Natural killer cell (primary cell): ENCODE measurements around the gene DNAH2. TPM values are rescaled to one million over a fixed set of nuclear protein-coding genes. Genes with fewer than 3 reads are reported as not detected.

Experiments
- ATAC-seq, 3 donors: fragments of 150-1000 bp in 2 of 3; fragments of 200-7000 bp in 1 of 3; cut with Tn5 transposase; 1 replicate in 1 of 3; 2 replicates in 2 of 3; pipeline ENCODE4 v1.10.0; 2021; ENCODE audit warnings: mild to moderate bottlenecking in 2 of 3, moderate library complexity in 2 of 3
- DNase-seq, 2 donors: peaks; one replicate each; pipeline versions ENCODE4 v3.0.0 to v3.0.0-alpha.2; 2013 to 2021; ENCODE audit warnings: mixed read lengths in 1 of 2
- H3K27ac ChIP-seq: one replicate; pipeline ENCODE4 v1.5.1; 2013; ENCODE audit warnings: mild to moderate bottlenecking, low read length
- H3K27me3 ChIP-seq: one replicate; pipeline ENCODE4 v1.6.1; 2013; ENCODE audit warnings: low read length; ENCODE audit not compliant: control insufficient read depth, insufficient read depth
- H3K36me3 ChIP-seq: one replicate; pipeline ENCODE4 v1.6.1; 2013; ENCODE audit warnings: low read length; ENCODE audit not compliant: control insufficient read depth, insufficient read depth
- H3K4me1 ChIP-seq: one replicate; pipeline ENCODE4 v1.6.1; 2013; ENCODE audit warnings: low read length; ENCODE audit not compliant: control insufficient read depth, insufficient read depth
- H3K4me3 ChIP-seq: one replicate; pipeline ENCODE4 v1.5.1; 2013; ENCODE audit warnings: low read length
- H3K9me3 ChIP-seq: one replicate; pipeline ENCODE4 v1.6.1; 2013; ENCODE audit warnings: low read length; ENCODE audit not compliant: control insufficient read depth, insufficient read depth
- H3K27ac Mint-ChIP-seq, 2 donors: one replicate each; pipeline ENCODE4 v1.8.0; 2022; ENCODE audit warnings: mild to moderate bottlenecking in 2 of 2, mixed read lengths in 2 of 2, moderate library complexity in 1 of 2
- H3K27me3 Mint-ChIP-seq, 2 donors: one replicate each; pipeline ENCODE4 v1.8.0; 2022; ENCODE audit warnings: low read depth in 2 of 2, mixed read lengths in 2 of 2
- H3K36me3 Mint-ChIP-seq: one replicate; pipeline ENCODE4 v1.8.0; 2022; ENCODE audit warnings: mixed read lengths
- H3K4me1 Mint-ChIP-seq, 2 donors: one replicate each; pipeline ENCODE4 v1.8.0; 2022; ENCODE audit warnings: mixed read lengths in 2 of 2
- H3K4me3 Mint-ChIP-seq: one replicate; pipeline ENCODE4 v1.8.0; 2022; ENCODE audit warnings: mild to moderate bottlenecking, moderate library complexity, mixed read lengths
- H3K9me3 Mint-ChIP-seq, 2 donors: one replicate each; pipeline ENCODE4 v1.8.0; 2022; ENCODE audit warnings: mixed read lengths in 2 of 2
- WGBS: methylation state at CpG from one replicate; pipeline ENCODE4 v1.1.7; 2013; ENCODE audit warnings: missing lambda C conversion rate; ENCODE audit not compliant: insufficient coverage; 5-methylcytosine and 5-hydroxymethylcytosine counted together
- intact Hi-C: fragments of 100-400 bp; cut with micrococcal nuclease; formaldehyde crosslinking; loops from one replicate; pipeline ENCODE4 v1.14.2; 2022
- total RNA-seq, 4 donors: library from RNA; stranded (reverse); fragments of 120-200 nt in 1 of 4; gene quantifications; one replicate each; pipeline versions ENCODE4 v1.2.3 to v1.2.4, GENCODE V29; 2013 to 2022
- TF ChIP-seq, protein P1 (sequence below): fragments of 200-600 bp; IDR thresholded peaks from one replicate; pipeline ENCODE4 v1.8.0; 2022; ENCODE audit warnings: antibody characterized with exemption

The DNAH2 gene
- total RNA-seq, 3 donors from 2014 or later (not counting 1 experiment from before 2014, with no cell fraction given): 0.05 to 0.07 TPM; not detected in 1

DNA sequence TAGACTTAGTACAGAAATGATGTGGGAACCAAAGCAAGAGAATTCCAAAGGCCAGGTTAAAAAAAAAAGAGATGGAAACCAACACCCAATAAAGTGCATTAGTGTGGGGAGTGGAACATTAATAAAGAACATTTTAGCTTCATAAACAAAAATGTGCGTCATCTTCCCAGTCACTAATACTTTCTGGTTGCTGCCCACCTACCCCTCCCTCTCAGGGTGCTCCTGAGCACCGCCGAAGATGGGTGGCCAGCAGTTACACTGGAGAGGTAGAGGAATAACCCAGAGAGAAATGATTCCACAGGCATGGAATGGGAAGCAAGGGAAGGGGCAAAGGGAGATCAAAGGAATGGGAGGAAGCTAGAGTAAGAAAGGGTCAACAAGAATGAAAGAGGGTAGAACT lies 165.1 kb downstream of the DNAH2 start:
- H3K27ac ChIP-seq: no peak overlapping the region
- ATAC-seq (no peak), DNase-seq (no peak)
- Mint-ChIP-seq H3K9me3 (no peaks in the 10 kb centered on the region), H3K27ac (no peak overlapping the region), H3K36me3 (no peaks in the 10 kb centered on the region), H3K27me3 (no peaks in the 10 kb centered on the region), H3K4me3 (no peak overlapping the region), H3K4me1 (no peaks in the 10 kb centered on the region)
- no peaks in the 10 kb centered on the region for H3K9me3 ChIP-seq
- WGBS: no CpG with 5 or more reads among the region's 3 CpGs
- intact Hi-C loops: no loop called here
- no peaks in the 10 kb centered on the region for H3K27me3 ChIP-seq
- peaks cover 27% of the 10 kb centered on the region for H3K4me1 ChIP-seq
- TF ChIP-seq, protein P1, sequence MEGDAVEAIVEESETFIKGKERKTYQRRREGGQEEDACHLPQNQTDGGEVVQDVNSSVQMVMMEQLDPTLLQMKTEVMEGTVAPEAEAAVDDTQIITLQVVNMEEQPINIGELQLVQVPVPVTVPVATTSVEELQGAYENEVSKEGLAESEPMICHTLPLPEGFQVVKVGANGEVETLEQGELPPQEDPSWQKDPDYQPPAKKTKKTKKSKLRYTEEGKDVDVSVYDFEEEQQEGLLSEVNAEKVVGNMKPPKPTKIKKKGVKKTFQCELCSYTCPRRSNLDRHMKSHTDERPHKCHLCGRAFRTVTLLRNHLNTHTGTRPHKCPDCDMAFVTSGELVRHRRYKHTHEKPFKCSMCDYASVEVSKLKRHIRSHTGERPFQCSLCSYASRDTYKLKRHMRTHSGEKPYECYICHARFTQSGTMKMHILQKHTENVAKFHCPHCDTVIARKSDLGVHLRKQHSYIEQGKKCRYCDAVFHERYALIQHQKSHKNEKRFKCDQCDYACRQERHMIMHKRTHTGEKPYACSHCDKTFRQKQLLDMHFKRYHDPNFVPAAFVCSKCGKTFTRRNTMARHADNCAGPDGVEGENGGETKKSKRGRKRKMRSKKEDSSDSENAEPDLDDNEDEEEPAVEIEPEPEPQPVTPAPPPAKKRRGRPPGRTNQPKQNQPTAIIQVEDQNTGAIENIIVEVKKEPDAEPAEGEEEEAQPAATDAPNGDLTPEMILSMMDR: no peak
- H3K4me3 ChIP-seq: no peak overlapping the region
- H3K36me3 ChIP-seq: peaks cover 27% of the 10 kb centered on the region

Other genes with a start within 250 kb of the DNAH2 start
- gene ZBTB4, start 238.1 kb upstream of the DNAH2 start, total RNA-seq: 10 to 100 TPM; 64.0 to 72.5 (median 68.4) TPM
- not detected for gene SLC35G6, start 236.3 kb upstream of the DNAH2 start, total RNA-seq
- gene POLR2A, start 233.4 kb upstream of the DNAH2 start, total RNA-seq: 100 to 1,000 TPM; 515 to 879 (median 524) TPM
- 10 to 100 TPM; 49.1 to 62.6 (median 60.3) TPM for gene TNFSF12, start 168.7 kb upstream of the DNAH2 start, total RNA-seq
- 10 to 100 TPM in 1 of 3 donors, 1 to 10 TPM in 2; 2.7 to 11.1 (median 2.7) TPM for gene TNFSF13, start 159.0 kb upstream of the DNAH2 start, total RNA-seq
- 10 to 100 TPM; 36.9 to 42.3 (median 39.1) TPM for gene SENP3, start 155.8 kb upstream of the DNAH2 start, total RNA-seq
- 10 to 100 TPM in 2 of 3 donors, 1 to 10 TPM in 1; 1.4 to 24.7 (median 13.0) TPM for gene CD68, start 138.1 kb upstream of the DNAH2 start, total RNA-seq
- 10 to 100 TPM; 26.3 to 29.2 (median 27.1) TPM for gene MPDU1, start 133.9 kb upstream of the DNAH2 start, total RNA-seq
- gene SOX15, start 127.7 kb upstream of the DNAH2 start, total RNA-seq: under 1 TPM in 1 of 3 donors, not detected in 2; 0.27 TPM
- gene FXR2, start 102.8 kb upstream of the DNAH2 start, total RNA-seq: 10 to 100 TPM; 23.7 to 40.2 (median 29.5) TPM
- gene SAT2, start 89.9 kb upstream of the DNAH2 start, total RNA-seq: 10 to 100 TPM; 63.0 to 71.6 (median 70.1) TPM
- not detected for gene SHBG, start 87.6 kb upstream of the DNAH2 start, total RNA-seq
- under 1 TPM in 2 of 3 donors, not detected in 1; 0.18 to 0.19 TPM for gene ATP1B2, start 66.8 kb upstream of the DNAH2 start, total RNA-seq
- gene TP53, start 30.3 kb upstream of the DNAH2 start, total RNA-seq: 10 to 100 TPM; 56.5 to 65.5 (median 62.0) TPM
- 10 to 100 TPM in 2 of 3 donors, 1 to 10 TPM in 1; 9.9 to 12.8 (median 12.0) TPM for gene WRAP53, start 29.3 kb upstream of the DNAH2 start, total RNA-seq
- gene EFNB3, start 12.5 kb upstream of the DNAH2 start, total RNA-seq: not detected
- 100 to 1,000 TPM; 104 to 165 (median 149) TPM for gene KDM6B, start 116.5 kb downstream of the DNAH2 start, total RNA-seq
- gene TMEM88, start 137.3 kb downstream of the DNAH2 start, total RNA-seq: 10 to 100 TPM; 12.7 to 45.5 (median 27.6) TPM
- 10 to 100 TPM; 35.9 to 40.3 (median 37.3) TPM for gene NAA38, start 139.8 kb downstream of the DNAH2 start, total RNA-seq
- 10 to 100 TPM; 11.0 to 18.3 (median 11.5) TPM for gene CYB5D1, start 140.3 kb downstream of the DNAH2 start, total RNA-seq
- gene CHD3, start 171.0 kb downstream of the DNAH2 start, total RNA-seq: 100 to 1,000 TPM; 215 to 275 (median 218) TPM
- 1 to 10 TPM; 3.6 to 5.9 (median 4.7) TPM for gene RNF227, start 198.5 kb downstream of the DNAH2 start, total RNA-seq
- 10 to 100 TPM in 1 of 3 donors, 1 to 10 TPM in 2; 7.9 to 11.7 (median 9.3) TPM for gene KCNAB3, start 212.1 kb downstream of the DNAH2 start, total RNA-seq
- 100 to 1,000 TPM; 122 to 144 (median 135) TPM for gene TRAPPC1, start 214.2 kb downstream of the DNAH2 start, total RNA-seq
- 10 to 100 TPM; 36.3 to 49.8 (median 45.2) TPM for gene CNTROB, start 214.5 kb downstream of the DNAH2 start, total RNA-seq